HG03575 (cell line): ENCODE results near the gene MRPL10.

Source experiments
- ATAC-seq: cut with Tn5 transposase; IDR thresholded peaks from one replicate; pipeline ENCODE4 v1.9.1; 2021; ENCODE audit not compliant: unreplicated experiment, insufficient number of reproducible peaks, low FRiP score; ENCODE audit errors: extremely low read depth

The MRPL10 gene

GRCh38 chr17:47841488-47842291 lies 10.3 kb upstream of the MRPL10 start:
- ATAC-seq, result no peak

- no peak for ATAC-seq
Measured at GRCh38 chr17:47840742-47841487, 9.6 kb upstream of the MRPL10 start, which contains the start of gene SCRN2. TSS of gene SCRN2 (minus strand) at chr17:47841273. CDS start at chr17:47840843, 430 bp downstream.

- ATAC-seq, result no peak
Measured at GRCh38 chr17:47840001-47840741, 8.8 kb upstream of the MRPL10 start.

GRCh38 chr17:47839071-47839470 lies 7.7 kb upstream of the MRPL10 start:
- ATAC-seq, result no peak

GRCh38 chr17:47838636-47839035 lies 7.3 kb upstream of the MRPL10 start:
- ATAC-seq, result no peak

GRCh38 chr17:47837401-47838039 lies 6.2 kb upstream of the MRPL10 start:
- ATAC-seq, result no peak

GRCh38 chr17:47836601-47837000 lies 5.3 kb upstream of the MRPL10 start:
- no peak for ATAC-seq

GRCh38 chr17:47834756-47835155 lies 3.4 kb upstream of the MRPL10 start:
- no peak for ATAC-seq

GRCh38 chr17:47831934-47832327 lies 590 bp upstream of the MRPL10 start:
- ATAC-seq, result no peak

- no peak for ATAC-seq
Measured at GRCh38 chr17:47830396-47831002, 842 bp downstream of the MRPL10 start.

GRCh38 chr17:47829870-47830269 lies 1.5 kb downstream of the MRPL10 start:
- ATAC-seq, result no peak

GRCh38 chr17:47823519-47823918 lies 7.8 kb downstream of the MRPL10 start:
- no peak for ATAC-seq

GRCh38 chr17:47822785-47823184 lies 8.6 kb downstream of the MRPL10 start:
- no peak for ATAC-seq

GRCh38 chr17:47821424-47822391 lies 9.6 kb downstream of the MRPL10 start, which contains the start of gene OSBPL7:
TSS of gene OSBPL7 (minus strand) at chr17:47821794. CDS start at chr17:47820278, 1,516 bp downstream.
- ATAC-seq, result no peak

GRCh38 chr17:47821031-47821423 lies 10.3 kb downstream of the MRPL10 start:
- ATAC-seq, result no peak

GRCh38 chr17:47820033-47820789 lies 11.1 kb downstream of the MRPL10 start:
- no peak for ATAC-seq

- no peak for ATAC-seq
Measured at GRCh38 chr17:47819475-47819874, 11.9 kb downstream of the MRPL10 start.
